K562 (cell line): ENCODE data around the gene ANXA9. TPM values are rescaled to one million over a fixed set of nuclear protein-coding genes. Genes with fewer than 3 reads are reported as not detected.

Experiments
- ATF3 ChIP-seq, 2 experiments: fragments of 450-650 bp in 1 of 2; sonication (generic) in 1 of 2; formaldehyde crosslinking in 1 of 2; IDR thresholded peaks in 1 of 2; conservative IDR thresholded peaks in 1 of 2; 2 replicates each; pipeline versions ENCODE4 v1.6.1 to v1.8.1; 2016 to 2023; ENCODE audit warnings: mild to moderate bottlenecking in 2 of 2, moderate library complexity in 2 of 2, inconsistent platforms in 1 of 2, missing genetic modification reagents in 1 of 2
- EGR1 ChIP-seq: fragments of 450-650 bp; conservative IDR thresholded peaks from 2 replicates; pipeline ENCODE4 v1.6.1; 2017; ENCODE audit warnings: mild to moderate bottlenecking
- MNT ChIP-seq, 2 experiments: fragments of 450-650 bp; conservative IDR thresholded peaks; 2 replicates each; pipeline ENCODE4 v1.6.1; 2017; ENCODE audit warnings: mild to moderate bottlenecking in 2 of 2, moderate library complexity in 2 of 2
- NEUROD1 ChIP-seq: fragments of 150-350 bp; IDR thresholded peaks from 2 replicates; pipeline ENCODE4 v1.6.1; 2014; ENCODE audit warnings: borderline replicate concordance, low read length, low read depth; ENCODE audit not compliant: partially characterized antibody
- NR3C1 ChIP-seq: sonication (generic); formaldehyde crosslinking; IDR thresholded peaks from 2 replicates; pipeline ENCODE4 v1.8.1; 2022; ENCODE audit warnings: missing genetic modification reagents
- RBBP5 ChIP-seq: fragments of 200-600 bp; sonication (generic); IDR thresholded peaks from 2 replicates; pipeline ENCODE4 v1.6.1; 2012; ENCODE audit warnings: borderline replicate concordance, mild to moderate bottlenecking, low read length, control low read depth, inconsistent platforms; ENCODE audit not compliant: insufficient read depth, poor library complexity, severe bottlenecking
- ZNF175 ChIP-seq: fragments of 200-800 bp; sonication (Bioruptor generic); IDR thresholded peaks from 2 replicates; pipeline ENCODE4 v1.6.1; 2016; ENCODE audit warnings: low read depth, mild to moderate bottlenecking, missing genetic modification characterization, missing compliant biosample characterization
- ZNF311 ChIP-seq: fragments of 250-450 bp; sonication (Bioruptor Pico); IDR thresholded peaks from 2 replicates; pipeline ENCODE4 v1.4.0; 2020; ENCODE audit warnings: mild to moderate bottlenecking, moderate library complexity
- ZNF318 ChIP-seq, 2 experiments: fragments of 450-650 bp; IDR thresholded peaks; 2 replicates each; pipeline ENCODE4 v1.6.1; 2016; ENCODE audit warnings: mild to moderate bottlenecking in 2 of 2, borderline replicate concordance in 1 of 2, low read depth in 1 of 2, moderate library complexity in 1 of 2
- ZNF592 ChIP-seq: fragments of 450-650 bp; IDR thresholded peaks from 2 replicates; pipeline ENCODE4 v1.6.1; 2017; ENCODE audit warnings: antibody characterized with exemption, mild to moderate bottlenecking
- polyA plus RNA-seq, 8 experiments: library from polyadenylated mRNA; depleted of rRNA in 4 of 8; stranded (reverse) in 5 of 8; unstranded in 3 of 8; fragments of >200 nt; fragmentation: Nextera tagmentation in 2 of 8; fragmentation: Illumina TruSeq in 1 of 8; extraction: Ambion mirVana in 2 of 8; extraction: Trizol in 1 of 8; gene quantifications; 2 replicates each; pipeline versions ENCODE4 v1.2.1 to v1.2.3, GENCODE V29; 2011 to 2014; ENCODE audit warnings: inconsistent platforms in 1 of 8, missing spikeins in 1 of 8
- total RNA-seq, 7 experiments: library from RNA; depleted of rRNA in 6 of 7; stranded (reverse); fragments of >200 nt in 6 of 7; fragmentation: Illumina TruSeq in 2 of 7; extraction: Trizol in 2 of 7; gene quantifications; 2 replicates each; pipeline versions ENCODE4 v1.2.1 to v1.2.3, GENCODE V29; 2011 to 2021; ENCODE audit warnings: low replicate concordance in 1 of 7

ANXA9 gene
- total and polyA plus RNA-seq, 9 of the 15 experiments (the other 6 are each of a cell fraction or from before 2014, with no cell fraction given) = 0.24 to 1.6 (median 0.57) TPM

GRCh38 chr1:151001602-151002001, 19.5 kb downstream of the ANXA9 start (continued):
- TF ChIP-seq ZNF318 (IDR thresholded peaks at IDR 0.05; ENCODE audit: borderline replicate concordance in 1 of 2, low read depth in 1 of 2) = peak in 1 of 2 experiments; percentile 76; a peak in 2 of 4 replicates
- peak; percentile 44; the same call in 1 of the 2 replicates for TF ChIP-seq ZNF592
- TF ChIP-seq RBBP5 = no peak
- TF ChIP-seq ZNF311 (CRISPR knock-in tag) = no peak
- no peak for TF ChIP-seq NR3C1 (CRISPR knock-in tag)
- TF ChIP-seq ATF3 (IDR thresholded peaks at IDR 0.05) = peak; percentile 97
- no peak; the same call in 1 of the 2 replicates for TF ChIP-seq ATF3 (CRISPR knock-in tag; conservative IDR thresholded peaks at IDR 0.05)
- 0 out of 2 replicates have a peak, but pooled peaks have one; percentile 3 for TF ChIP-seq EGR1
- peak; percentile 38; the same call in 1 of the 2 replicates for TF ChIP-seq ZNF175
- TF ChIP-seq MNT (conservative IDR thresholded peaks at IDR 0.05) = peak in 1 of 2 experiments; percentile 42; a peak in 1 of 4 replicates
- TF ChIP-seq NEUROD1 = peak; percentile 29
